ENCODE data around the gene COL23A1. TPM values are rescaled to one million over a fixed set of nuclear protein-coding genes. Genes with fewer than 3 reads are reported as not detected.

Gene COL23A1
- total RNA-seq, 2 experiments from 2014 or later = 0.11 TPM; not detected in 1

DNA sequence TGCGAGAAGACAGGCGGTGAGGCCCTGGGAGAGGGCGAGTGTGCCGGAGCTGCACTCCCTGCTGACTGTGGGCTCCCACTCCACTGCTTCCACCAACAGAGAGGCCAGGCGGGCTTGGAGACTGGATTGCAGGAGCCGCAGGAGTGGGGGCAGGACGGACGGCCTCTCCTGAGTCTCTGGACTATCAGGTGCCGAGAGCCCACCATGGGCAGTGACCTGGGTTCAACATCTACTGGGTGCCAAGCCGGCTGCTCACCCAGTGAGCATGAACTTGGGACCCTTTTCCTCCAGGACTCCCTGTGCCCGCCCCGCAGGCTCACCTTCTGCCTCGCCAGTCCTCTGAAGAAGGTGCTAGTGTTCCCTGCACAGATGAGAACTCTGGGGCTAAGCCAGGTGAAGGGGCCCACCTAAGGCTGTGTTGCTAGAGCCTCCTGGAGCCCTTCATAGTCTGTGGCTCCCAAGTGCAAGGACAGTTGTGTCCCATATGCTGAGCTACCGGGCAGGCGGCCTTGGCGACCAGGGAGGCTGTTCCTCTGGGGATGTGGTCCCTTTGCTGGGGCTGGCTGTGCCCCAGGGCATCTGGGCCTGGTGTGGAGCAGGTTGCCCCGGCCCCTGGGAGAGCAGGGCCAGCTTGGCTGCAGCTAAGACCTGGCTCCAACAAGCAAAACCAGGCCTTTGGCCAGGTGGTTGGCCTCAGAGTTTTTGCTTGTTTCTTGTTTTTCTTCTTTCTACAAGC is 279.9 kb downstream of the COL23A1 start:
- no peak for DNase-seq
- ATAC-seq = no peak
- Mint-ChIP-seq H3K9me3 (no peaks in the 10 kb centered on the region), H3K27ac (no peak overlapping the region), H3K4me1 (ENCODE audit: low read depth) (no peaks in the 10 kb centered on the region), H3K36me3 (ENCODE audit: low read depth) (no peaks in the 10 kb centered on the region), H3K4me3 (no peak overlapping the region), H3K27me3 (no peaks in the 10 kb centered on the region)
- TF ChIP-seq, protein P1, sequence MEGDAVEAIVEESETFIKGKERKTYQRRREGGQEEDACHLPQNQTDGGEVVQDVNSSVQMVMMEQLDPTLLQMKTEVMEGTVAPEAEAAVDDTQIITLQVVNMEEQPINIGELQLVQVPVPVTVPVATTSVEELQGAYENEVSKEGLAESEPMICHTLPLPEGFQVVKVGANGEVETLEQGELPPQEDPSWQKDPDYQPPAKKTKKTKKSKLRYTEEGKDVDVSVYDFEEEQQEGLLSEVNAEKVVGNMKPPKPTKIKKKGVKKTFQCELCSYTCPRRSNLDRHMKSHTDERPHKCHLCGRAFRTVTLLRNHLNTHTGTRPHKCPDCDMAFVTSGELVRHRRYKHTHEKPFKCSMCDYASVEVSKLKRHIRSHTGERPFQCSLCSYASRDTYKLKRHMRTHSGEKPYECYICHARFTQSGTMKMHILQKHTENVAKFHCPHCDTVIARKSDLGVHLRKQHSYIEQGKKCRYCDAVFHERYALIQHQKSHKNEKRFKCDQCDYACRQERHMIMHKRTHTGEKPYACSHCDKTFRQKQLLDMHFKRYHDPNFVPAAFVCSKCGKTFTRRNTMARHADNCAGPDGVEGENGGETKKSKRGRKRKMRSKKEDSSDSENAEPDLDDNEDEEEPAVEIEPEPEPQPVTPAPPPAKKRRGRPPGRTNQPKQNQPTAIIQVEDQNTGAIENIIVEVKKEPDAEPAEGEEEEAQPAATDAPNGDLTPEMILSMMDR (IDR thresholded peaks at IDR 0.05) = no peak
- ChIA-PET POLR2A (interaction anchor here (1.3 kb wide), 1 partner anchor 9 kb away, joined by 4 read pairs; no protein-coding TSS in a partner anchor), CTCF (interaction anchor here (1.0 kb wide), 1 partner anchor 30 kb away, joined by 3 read pairs; no protein-coding TSS in a partner anchor)
- intact Hi-C loops (cut with micrococcal nuclease) = no loop called here

DNA sequence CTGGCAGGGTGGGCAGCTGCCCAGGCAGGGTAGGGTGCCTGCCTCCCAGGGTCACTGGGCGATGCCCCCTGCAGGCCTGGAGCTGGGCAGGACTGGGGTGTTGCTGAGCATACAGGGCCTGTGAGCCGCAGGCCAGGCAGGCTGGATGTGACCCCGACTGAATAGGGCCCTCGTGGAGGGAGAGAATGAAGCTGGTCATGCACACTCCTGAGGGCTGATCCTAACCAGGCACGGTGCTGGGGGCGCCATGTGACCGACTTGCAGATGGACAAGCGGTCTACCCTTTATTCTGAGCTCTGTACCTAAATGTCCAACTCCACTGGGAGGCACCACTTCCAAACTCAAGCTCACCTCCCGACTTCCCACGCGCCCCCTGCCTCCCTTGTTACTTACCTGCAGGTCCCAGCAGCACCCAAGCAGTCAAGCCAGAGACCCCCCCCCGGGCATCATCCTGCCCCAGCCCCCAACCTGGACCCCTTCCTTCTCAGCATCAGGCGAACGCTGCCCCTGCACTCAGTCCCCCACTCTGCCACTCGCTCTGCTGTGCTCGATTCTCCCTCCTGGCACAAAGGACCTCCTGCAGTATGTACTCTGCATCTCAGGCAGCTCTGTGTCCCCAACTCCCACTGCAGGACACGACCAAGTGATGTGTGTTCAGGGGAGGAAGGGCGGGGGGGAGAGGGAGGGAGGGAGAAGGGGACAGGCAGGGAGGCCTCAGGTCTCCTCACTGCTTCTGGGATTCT is 280.8 kb downstream of the COL23A1 start:
- H3K27me3 Mint-ChIP-seq = no peaks in the 10 kb centered on the region

DNA sequence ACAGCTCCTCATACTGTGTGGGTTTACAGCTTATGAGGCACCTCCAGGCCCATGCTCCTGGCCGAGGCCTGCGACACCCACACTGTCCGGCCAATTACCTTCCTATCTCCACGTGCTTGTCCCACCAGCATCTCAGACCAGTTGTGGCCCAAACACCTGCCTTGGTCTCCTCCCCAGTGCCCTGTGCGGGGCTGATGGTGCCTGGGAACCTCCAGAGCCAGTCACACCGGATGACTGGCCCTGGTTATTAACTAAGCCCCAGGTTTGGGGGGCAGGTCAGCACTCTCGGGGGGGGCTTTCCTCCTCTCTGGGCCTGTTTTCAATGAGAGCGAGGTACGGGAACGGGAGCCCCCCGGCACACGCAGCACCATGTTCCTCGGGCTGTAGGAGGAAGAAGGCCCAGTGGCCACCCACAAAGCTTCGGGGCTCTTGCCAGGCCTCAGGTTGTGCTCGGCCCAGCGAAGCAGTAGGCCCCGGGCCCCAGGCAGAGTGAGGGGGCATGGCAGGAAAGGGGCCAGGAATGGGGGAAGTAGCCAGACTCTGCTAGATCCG is 281.6 kb downstream of the COL23A1 start:
- H3K27me3 Mint-ChIP-seq = no peaks in the 10 kb centered on the region
- intact Hi-C loops (cut with micrococcal nuclease) = no loop called here
- H3K4me1 Mint-ChIP-seq (ENCODE audit: low read depth) = no peaks in the 10 kb centered on the region
- POLR2A ChIA-PET = no interaction called here
- no peak overlapping the region for H3K27ac Mint-ChIP-seq
- DNase-seq (no peak), ATAC-seq (no peak)
- H3K4me3 Mint-ChIP-seq = no peak overlapping the region
- CTCF ChIA-PET = no interaction called here
- H3K36me3 Mint-ChIP-seq (ENCODE audit: low read depth) = no peaks in the 10 kb centered on the region
- TF ChIP-seq, protein P1 (IDR thresholded peaks at IDR 0.05) = no peak
- H3K9me3 Mint-ChIP-seq = no peaks in the 10 kb centered on the region

More for the DNA sequence above, 280.8 kb downstream of the COL23A1 start:
- DNase-seq (no peak), ATAC-seq (no peak)
- Mint-ChIP-seq H3K36me3 (ENCODE audit: low read depth) (no peaks in the 10 kb centered on the region), H3K9me3 (no peaks in the 10 kb centered on the region), H3K4me3 (no peak overlapping the region), H3K4me1 (ENCODE audit: low read depth) (no peaks in the 10 kb centered on the region), H3K27ac (no peak overlapping the region)
- CTCF ChIA-PET = no interaction called here
- intact Hi-C loops (cut with micrococcal nuclease) = no loop called here
- TF ChIP-seq, protein P1 (IDR thresholded peaks at IDR 0.05) = no peak
- POLR2A ChIA-PET = no interaction called here

DNA sequence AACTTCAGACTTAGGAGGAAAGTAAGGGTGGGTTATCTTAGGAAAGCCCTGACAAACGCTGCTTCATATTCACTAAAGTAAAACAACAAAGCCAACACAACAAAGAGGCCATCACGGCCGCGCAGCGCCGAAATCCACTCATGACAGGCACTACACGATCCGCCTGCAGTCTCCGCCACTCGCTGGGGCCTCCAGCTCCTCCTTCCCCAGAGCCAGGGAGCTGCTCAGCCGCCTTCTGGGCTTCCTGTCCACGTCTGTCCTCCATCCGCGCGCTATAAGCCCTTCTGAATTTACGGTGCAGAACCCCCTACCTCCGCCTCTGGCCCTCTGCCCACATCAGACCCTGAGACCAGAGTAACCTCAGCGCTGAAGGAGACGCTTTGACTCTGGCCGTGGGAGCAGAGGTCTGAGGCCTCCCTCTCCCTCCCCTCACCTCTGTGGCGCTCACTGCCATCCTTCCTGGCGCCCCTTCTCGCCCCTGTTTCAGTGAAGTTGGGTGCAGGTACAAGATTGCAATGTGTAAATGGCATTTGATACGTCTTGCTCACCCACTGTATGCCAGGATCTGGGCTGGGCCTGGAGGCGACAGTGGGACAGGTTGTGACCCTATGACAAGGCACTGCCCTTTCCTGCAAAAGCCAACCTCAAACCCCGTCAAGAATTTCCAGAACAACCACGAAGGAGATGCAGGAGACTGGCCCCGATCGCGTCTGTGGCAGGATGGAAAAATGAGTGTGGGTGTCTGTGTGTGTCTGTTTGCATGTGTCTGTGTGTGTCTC is 282.7 kb downstream of the COL23A1 start:
- no peaks in the 10 kb centered on the region for H3K36me3 Mint-ChIP-seq (ENCODE audit: low read depth)
- intact Hi-C loops (cut with micrococcal nuclease) = no loop called here
- no peak overlapping the region for H3K27ac Mint-ChIP-seq
- TF ChIP-seq, protein P1 (IDR thresholded peaks at IDR 0.05) = no peak
- POLR2A ChIA-PET = no interaction called here
- H3K27me3 Mint-ChIP-seq = no peaks in the 10 kb centered on the region
- H3K9me3 Mint-ChIP-seq = no peaks in the 10 kb centered on the region
- H3K4me3 Mint-ChIP-seq = no peak overlapping the region
- CTCF ChIA-PET = no interaction called here
- no peak for ATAC-seq
- no peaks in the 10 kb centered on the region for H3K4me1 Mint-ChIP-seq (ENCODE audit: low read depth)
- no peak for DNase-seq
